HepG2 (cell line): ENCODE results near the gene TRIM31. TPM values are rescaled to one million over a fixed set of nuclear protein-coding genes. Genes with fewer than 3 reads are reported as not detected.

Source experiments
- AKNA ChIP-seq: sonication (generic); formaldehyde crosslinking; IDR thresholded peaks from 2 replicates; pipeline ENCODE4 v1.4.0; 2020; ENCODE audit warnings: missing genetic modification reagents, borderline replicate concordance
- FOXO1 ChIP-seq: sonication (generic); formaldehyde crosslinking; IDR thresholded peaks from 2 replicates; pipeline ENCODE4 v1.4.0; 2020; ENCODE audit warnings: missing genetic modification reagents
- HNF1A ChIP-seq, 2 experiments: sonication (generic) in 1 of 2; formaldehyde crosslinking in 1 of 2; IDR thresholded peaks; 2 replicates each; pipeline versions ENCODE4 v1.4.0 to v1.6.1; 2016 to 2020; ENCODE audit warnings: borderline replicate concordance in 1 of 2, low read depth in 1 of 2, mild to moderate bottlenecking in 1 of 2, missing genetic modification reagents in 1 of 2
- HNF4A ChIP-seq: sonication (generic); formaldehyde crosslinking; IDR thresholded peaks from 2 replicates; pipeline ENCODE4 v1.4.0; 2020; ENCODE audit warnings: missing genetic modification reagents
- HNRNPK ChIP-seq: fragments of 200-400 bp; formaldehyde crosslinking; IDR thresholded peaks from 2 replicates; pipeline ENCODE4 v1.6.1; 2018; ENCODE audit warnings: low read length, low read depth, moderate library complexity, mild to moderate bottlenecking; ENCODE audit not compliant: poor library complexity, severe bottlenecking
- NFIC ChIP-seq: IDR thresholded peaks from 2 replicates; pipeline ENCODE4 v1.6.1; 2012; ENCODE audit warnings: mild to moderate bottlenecking, low read length, inconsistent platforms
- NFYC ChIP-seq: IDR thresholded peaks from 2 replicates; pipeline ENCODE4 v1.6.1; 2016; ENCODE audit warnings: missing genetic modification reagents, missing compliant biosample characterization
- PRMT3 ChIP-seq: sonication (generic); formaldehyde crosslinking; IDR thresholded peaks from 2 replicates; pipeline ENCODE4 v1.8.1; 2022; ENCODE audit warnings: low read depth, mild to moderate bottlenecking, moderate library complexity, missing genetic modification reagents, borderline replicate concordance
- REL ChIP-seq: sonication (generic); formaldehyde crosslinking; conservative IDR thresholded peaks from 2 replicates; pipeline ENCODE4 v1.8.0; 2022; ENCODE audit warnings: mild to moderate bottlenecking, missing genetic modification reagents, moderate library complexity
- RORA ChIP-seq: sonication (generic); formaldehyde crosslinking; IDR thresholded peaks from 2 replicates; pipeline ENCODE4 v1.5.0; 2020; ENCODE audit warnings: mild to moderate bottlenecking, missing genetic modification reagents, moderate library complexity
- TEAD2 ChIP-seq: sonication (generic); formaldehyde crosslinking; IDR thresholded peaks from 2 replicates; pipeline ENCODE4 v1.9.0; 2021; ENCODE audit warnings: missing genetic modification reagents
- ZBTB46 ChIP-seq: sonication (generic); formaldehyde crosslinking; IDR thresholded peaks from 2 replicates; pipeline ENCODE4 v1.4.0; 2020; ENCODE audit warnings: mild to moderate bottlenecking, missing genetic modification reagents, borderline replicate concordance
- ZKSCAN5 ChIP-seq: sonication (generic); formaldehyde crosslinking; IDR thresholded peaks from 2 replicates; pipeline ENCODE4 v1.5.1; 2020; ENCODE audit warnings: mild to moderate bottlenecking, missing genetic modification reagents
- ZNF367 ChIP-seq: sonication (generic); formaldehyde crosslinking; IDR thresholded peaks from 2 replicates; pipeline ENCODE4 v1.4.0; 2020; ENCODE audit warnings: missing genetic modification reagents, borderline replicate concordance
- ZNF619 ChIP-seq: sonication (generic); formaldehyde crosslinking; IDR thresholded peaks from 2 replicates; pipeline ENCODE4 v1.4.0; 2020; ENCODE audit warnings: mild to moderate bottlenecking, missing genetic modification reagents
- ZNF747 ChIP-seq: sonication (generic); formaldehyde crosslinking; IDR thresholded peaks from 2 replicates; pipeline ENCODE4 v1.8.1; 2023; ENCODE audit warnings: missing genetic modification reagents, mild to moderate bottlenecking, borderline replicate concordance
- ZNF841 ChIP-seq: sonication (generic); formaldehyde crosslinking; IDR thresholded peaks from 2 replicates; pipeline ENCODE4 v1.8.1; 2023; ENCODE audit warnings: missing genetic modification reagents, borderline replicate concordance
- polyA plus RNA-seq, 8 experiments: library from polyadenylated mRNA; depleted of rRNA in 3 of 8; stranded (reverse) in 7 of 8; unstranded in 1 of 8; fragments of >200 nt; fragmentation: Illumina TruSeq in 4 of 8; extraction: Trizol in 4 of 8; gene quantifications; 2 replicates each; pipeline versions ENCODE4 v1.2.1 to v1.2.3, GENCODE V29; 2011 to 2016; ENCODE audit warnings: low read depth in 4 of 8, missing spikeins in 1 of 8, mixed read lengths in 1 of 8; ENCODE audit not compliant: insufficient read depth in 1 of 8
- total RNA-seq, 5 experiments: library from RNA; depleted of rRNA; stranded (reverse); fragments of >200 nt; fragmentation: Illumina TruSeq; extraction: Trizol; gene quantifications; 2 replicates each; pipeline ENCODE4 v1.2.3, GENCODE V29; 2016; ENCODE audit warnings: low read depth in 1 of 5

TRIM31 gene
- total and polyA plus RNA-seq, 2 of the 13 experiments (the other 11 are each of a cell fraction or from before 2014, with no cell fraction given): 0.13 to 0.51 TPM

DNA sequence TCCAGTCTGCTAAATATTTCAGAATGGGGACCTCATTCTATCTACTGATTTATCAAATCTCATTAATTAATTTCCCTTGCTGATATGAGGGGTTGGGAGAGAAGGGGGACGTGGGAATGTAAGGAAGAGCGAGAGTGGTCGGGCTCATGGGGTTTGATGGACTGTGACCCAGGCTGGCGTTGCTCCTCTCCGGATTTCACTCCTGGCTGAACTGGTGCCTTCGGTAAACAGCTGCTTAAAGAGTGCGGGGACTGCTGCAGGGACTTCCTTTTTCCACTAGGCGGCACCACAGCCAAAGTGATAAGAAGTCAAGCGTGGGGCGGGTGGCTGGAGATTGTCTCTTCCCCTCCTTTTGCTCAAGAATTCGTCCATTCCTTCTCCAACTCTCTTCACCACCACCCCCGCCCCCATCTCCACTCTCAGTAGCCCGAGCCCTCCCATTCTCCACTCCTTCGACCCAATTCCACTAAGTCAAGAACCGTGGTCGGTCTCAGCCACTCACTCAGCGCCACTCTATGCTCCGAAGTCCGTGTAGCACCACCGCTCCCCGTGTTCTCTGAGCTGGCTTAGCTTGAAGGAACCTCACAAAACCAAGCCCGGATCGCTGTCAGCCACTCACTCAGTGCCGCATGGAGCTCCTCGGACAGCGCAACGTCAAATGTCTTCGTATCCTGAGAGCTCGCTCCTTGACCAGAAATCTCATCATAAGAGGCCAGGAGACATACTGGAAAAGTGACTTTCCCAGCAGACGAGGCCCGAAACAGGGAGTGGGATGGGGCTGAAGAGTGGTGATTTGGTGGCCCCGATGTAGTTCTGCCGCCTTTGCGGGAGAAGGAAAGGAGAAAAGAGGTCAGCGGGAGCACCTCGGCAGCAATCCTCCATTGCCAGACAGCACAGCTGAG is 9.7 kb downstream of the TRIM31 start (continued):
- TF ChIP-seq NFIC (no peak), NFYC (CRISPR knock-in tag) (no peak), HNF1A (IDR thresholded peaks at IDR 0.05; ENCODE audit: low read depth) (no peak), HNF1A (CRISPR knock-in tag; IDR thresholded peaks at IDR 0.05; ENCODE audit: borderline replicate concordance) (no peak), ZBTB46 (CRISPR knock-in tag) (no peak), ZNF841 (no peak), ZNF619 (CRISPR knock-in tag) (peak; percentile 72), PRMT3 (CRISPR knock-in tag) (no peak), REL (CRISPR knock-in tag) (no peak), HNRNPK (peak; percentile 83), ZNF367 (CRISPR knock-in tag) (no peak), ZKSCAN5 (no peak), TEAD2 (CRISPR knock-in tag) (no peak), ZNF747 (CRISPR knock-in tag) (no peak), HNF4A (CRISPR knock-in tag) (peak; percentile 62), RORA (CRISPR knock-in tag) (no peak), AKNA (CRISPR knock-in tag) (no peak), FOXO1 (CRISPR knock-in tag) (peak; percentile 94)
